B cell (primary cell): Measurements from ENCODE around the gene ZNF766. TPM values are rescaled to one million over a fixed set of nuclear protein-coding genes. Genes with fewer than 3 reads are reported as not detected.

Experiments used
- ATAC-seq: fragments of 200-7000 bp; cut with Tn5 transposase; one replicate; pipeline ENCODE4 v1.10.0; 2021; ENCODE audit warnings: low read depth, mild to moderate bottlenecking, moderate number of reproducible peaks, moderate library complexity
- CTCF ChIA-PET: fragments of 350-600 bp; sonication (Branson Sonifier 250); formaldehyde crosslinking; loops from one replicate; lab custom pipeline; 2021; ENCODE audit warnings: antibody characterized with exemption, inconsistent platforms; lab: Charles Lee
- POLR2A ChIA-PET: fragments of 350-600 bp; sonication (Branson Sonifier 250); formaldehyde crosslinking; loops from one replicate; lab custom pipeline; 2021; ENCODE audit warnings: antibody characterized with exemption; lab: Charles Lee
- DNase-seq: peaks from one replicate; pipeline ENCODE4 v3.0.0; 2013
- H2AFZ ChIP-seq: 2 replicates; pipeline ENCODE4 v1.6.1; 2012; ENCODE audit warnings: mild to moderate bottlenecking, low read depth, low read length; ENCODE audit not compliant: insufficient read depth, poor library complexity, severe bottlenecking
- H3K27ac ChIP-seq, 2 donors: 1 replicate in 1 of 2; 2 replicates in 1 of 2; pipeline ENCODE4 v1.5.1; 2012 to 2013; ENCODE audit warnings: low read length in 2 of 2, mild to moderate bottlenecking in 2 of 2, moderate library complexity in 1 of 2
- H3K27me3 ChIP-seq, 4 experiments: fragments of 200-600 bp in 1 of 4; sonication (generic) in 1 of 4; replicated peaks in 1 of 4; 1 replicate in 2 of 4; 2 replicates in 2 of 4; pipeline versions ENCODE4 v1.6.1 to v1.7.0; 2013 to 2016; ENCODE audit warnings: low read length in 3 of 4, mild to moderate bottlenecking in 2 of 4, mixed read lengths in 1 of 4, moderate library complexity in 1 of 4; ENCODE audit not compliant: insufficient read depth in 4 of 4, control insufficient read depth in 3 of 4; ENCODE audit errors: control extremely low read depth in 1 of 4
- H3K36me3 ChIP-seq, 2 experiments: replicated peaks in 1 of 2; 1 replicate in 1 of 2; 2 replicates in 1 of 2; pipeline versions ENCODE4 v1.6.1 to v1.7.1; 2013; ENCODE audit warnings: low read length in 1 of 2; ENCODE audit not compliant: insufficient read depth in 2 of 2, control insufficient read depth in 1 of 2; ENCODE audit errors: control extremely low read depth in 1 of 2, extremely low read depth in 1 of 2
- H3K4me1 ChIP-seq, 2 donors: fragments of 200-600 bp in 1 of 2; sonication (generic) in 1 of 2; 1 replicate in 1 of 2; 2 replicates in 1 of 2; pipeline versions ENCODE4 v1.5.1 to v1.6.1; 2013 to 2017; ENCODE audit warnings: low read length in 2 of 2; ENCODE audit not compliant: control insufficient read depth in 2 of 2, insufficient read depth in 2 of 2
- H3K4me2 ChIP-seq: replicated peaks from 2 replicates; pipeline ENCODE3; 2012; ENCODE audit warnings: mild to moderate bottlenecking, low read depth, low read length; ENCODE audit not compliant: poor library complexity, severe bottlenecking
- H3K4me3 ChIP-seq, 5 experiments: fragments of 200-600 bp in 1 of 5; sonication (generic) in 1 of 5; 1 replicate in 3 of 5; 2 replicates in 2 of 5; pipeline versions ENCODE4 v1.5.1 to v1.7.0; 2011 to 2016; ENCODE audit warnings: low read length in 4 of 5, mild to moderate bottlenecking in 4 of 5, low read depth in 2 of 5, control low read depth in 1 of 5, moderate library complexity in 1 of 5; ENCODE audit not compliant: insufficient read depth in 1 of 5; ENCODE audit errors: control extremely low read depth in 1 of 5, extremely low read depth in 1 of 5
- H3K79me2 ChIP-seq: fragments of 200-600 bp; sonication (generic); one replicate; pipeline ENCODE4 v1.6.0; 2016; ENCODE audit warnings: low read length; ENCODE audit not compliant: control insufficient read depth, insufficient read depth
- H3K9ac ChIP-seq: fragments of 200-600 bp; sonication (generic); 2 replicates; pipeline ENCODE4 v1.6.1; 2017; ENCODE audit warnings: mild to moderate bottlenecking, low read length, moderate library complexity
- H3K9me3 ChIP-seq, 3 donors: one replicate each; pipeline versions ENCODE4 v1.6.1 to v1.7.1; 2013; ENCODE audit warnings: low read length in 2 of 3; ENCODE audit not compliant: control insufficient read depth in 2 of 3, insufficient read depth in 1 of 3; ENCODE audit errors: control extremely low read depth in 1 of 3
- H4K20me1 ChIP-seq: 2 replicates; pipeline ENCODE4 v1.6.0; 2012; ENCODE audit warnings: mild to moderate bottlenecking, low read length; ENCODE audit not compliant: insufficient read depth, control insufficient read depth, poor library complexity, severe bottlenecking
- H3K27ac Mint-ChIP-seq: one replicate; pipeline ENCODE4 v1.8.0; 2021; ENCODE audit warnings: mixed read lengths
- H3K27me3 Mint-ChIP-seq: one replicate; pipeline ENCODE4 v1.8.0; 2021; ENCODE audit warnings: mixed read lengths
- H3K4me1 Mint-ChIP-seq: one replicate; pipeline ENCODE4 v1.8.0; 2021; ENCODE audit warnings: mixed read lengths
- H3K4me3 Mint-ChIP-seq: one replicate; pipeline ENCODE4 v1.8.0; 2021; ENCODE audit warnings: mixed read lengths
- H3K9me3 Mint-ChIP-seq: one replicate; pipeline ENCODE4 v1.8.0; 2022; ENCODE audit warnings: mixed read lengths; ENCODE audit not compliant: insufficient read depth
- CTCF ChIP-seq: fragments of 200-600 bp; IDR thresholded peaks from one replicate; pipeline ENCODE4 v1.8.0; 2022; ENCODE audit warnings: antibody characterized with exemption, mild to moderate bottlenecking
- EZH2 ChIP-seq: IDR thresholded peaks from 2 replicates; pipeline ENCODE4 v1.6.1; 2012; ENCODE audit warnings: borderline replicate concordance, low read depth, mild to moderate bottlenecking, moderate library complexity, low read length; ENCODE audit not compliant: insufficient read depth, poor library complexity, severe bottlenecking
- WGBS: methylation state at CpG from one replicate; pipeline ENCODE4 v1.1.5; 2013; ENCODE audit warnings: missing lambda C conversion rate; ENCODE audit not compliant: insufficient coverage; 5-methylcytosine and 5-hydroxymethylcytosine counted together
- intact Hi-C: fragments of 100-400 bp; cut with micrococcal nuclease; formaldehyde crosslinking; loops from one replicate; pipeline ENCODE4 v1.10.0; 2022
- polyA plus RNA-seq: library from polyadenylated mRNA; depleted of rRNA; stranded (reverse); fragments of >200 nt; gene quantifications from 2 replicates; pipeline ENCODE4 v1.2.3, GENCODE V29; 2012
- total RNA-seq, 2 donors: library from RNA; stranded (reverse); fragments of 120-200 nt in 1 of 2; gene quantifications; 1 replicate in 1 of 2; 2 replicates in 1 of 2; pipeline versions ENCODE4 v1.2.3 to v1.2.4, GENCODE V29; 2013 to 2022

The ZNF766 gene
- total and polyA plus RNA-seq, 2 donors (not counting 1 experiment from before 2014, with no cell fraction given) = 9.9 to 48.3 TPM

- Mint-ChIP-seq H3K9me3 (peaks cover 10% of the 10 kb centered on the region), H3K27me3 (no peaks in the 10 kb centered on the region), H3K27ac (peak overlapping the region; percentile 32), H3K4me1 (peaks cover 59% of the 10 kb centered on the region), H3K4me3 (no peak overlapping the region)
- ATAC-seq (no peak), DNase-seq (no peak)
- Histone ChIP-seq H3K4me3 (no peak overlapping the region), H4K20me1 (peaks cover 79% of the 10 kb centered on the region), H3K27me3 (no peaks in the 10 kb centered on the region), H3K27ac (no peak overlapping the region), H3K36me3 (peaks cover 4 to 30% of the 10 kb centered on the region in 2 experiments), H3K4me2 (no peak overlapping the region), H3K79me2 (peaks cover 97% of the 10 kb centered on the region), H3K4me1 (peaks cover 7 to 15% of the 10 kb centered on the region in 2 donors), H2AFZ (no peak overlapping the region), H3K9me3 (peaks cover 5 to 50% (median 7%) of the 10 kb centered on the region in 3 donors), H3K9ac (no peak overlapping the region)
- CTCF ChIA-PET = no interaction called here
- WGBS = 100% methylated on average over 4 of the region's 6 CpGs
- POLR2A ChIA-PET = no interaction called here
- TF ChIP-seq CTCF (no peak), EZH2 (no peak)
- intact Hi-C loops = no loop called here
Observed at GRCh38 chr19:52277471-52277870, 8.1 kb downstream of the ZNF766 start.

- no peak overlapping the region for H3K4me3 Mint-ChIP-seq
- no peaks in the 10 kb centered on the region for H3K4me1 ChIP-seq
- no peak overlapping the region for H3K4me2 ChIP-seq
- WGBS = 98% methylated on average over 5 of the region's 6 CpGs
- peaks cover 20 to 69% of the 10 kb centered on the region in 2 experiments for H3K36me3 ChIP-seq
- no peaks in the 10 kb centered on the region for H3K27me3 Mint-ChIP-seq
- no peak overlapping the region for H2AFZ ChIP-seq
- no peak overlapping the region for H3K4me3 ChIP-seq
- H3K4me1 Mint-ChIP-seq = peaks cover 3% of the 10 kb centered on the region
- no peak overlapping the region for H3K27ac ChIP-seq
- H3K9me3 Mint-ChIP-seq = peaks cover 10% of the 10 kb centered on the region
- H3K27me3 ChIP-seq = no peaks in the 10 kb centered on the region
- intact Hi-C loops = no loop called here
- CTCF ChIA-PET = no interaction called here
- ATAC-seq = no peak
- no peak for DNase-seq
- POLR2A ChIA-PET = interaction anchor here (0.7 kb wide), 1 partner anchor 1071 kb away, joined by 5 read pairs; no protein-coding TSS in a partner anchor
- no peak overlapping the region for H3K9ac ChIP-seq
- TF ChIP-seq CTCF (no peak), EZH2 (no peak)
- H3K27ac Mint-ChIP-seq = no peak overlapping the region
- peaks cover 17% of the 10 kb centered on the region for H3K79me2 ChIP-seq
- H3K9me3 ChIP-seq = peaks cover 4 to 32% (median 7%) of the 10 kb centered on the region in 3 donors
- peaks cover 7% of the 10 kb centered on the region for H4K20me1 ChIP-seq
Observed at GRCh38 chr19:52286256-52286655, 16.9 kb downstream of the ZNF766 start.
